Smooth muscle cell (in vitro differentiated cells): ENCODE data around the gene PBLD. TPM values are rescaled to one million over a fixed set of nuclear protein-coding genes. Genes with fewer than 3 reads are reported as not detected.

Experiments
- DNase-seq: peaks from one replicate; lab custom pipeline; 2025; ENCODE audit not compliant: unreplicated experiment; lab: John Stamatoyannopoulos, UW
- H2AFZ ChIP-seq: fragments of 200-600 bp; sonication (generic); 2 replicates; pipeline ENCODE4 v1.6.0; 2016; ENCODE audit warnings: antibody characterized with exemption, low read depth, mild to moderate bottlenecking
- H3F3A ChIP-seq: fragments of 200-600 bp; sonication (generic); 2 replicates; pipeline ENCODE4 v1.6.0; 2017; ENCODE audit warnings: antibody characterized with exemption, low read depth
- H3K27ac ChIP-seq: fragments of 200-600 bp; sonication (generic); 2 replicates; pipeline ENCODE4 v1.5.1; 2016; ENCODE audit warnings: low read depth, mild to moderate bottlenecking
- H3K27me3 ChIP-seq: fragments of 200-600 bp; sonication (generic); 2 replicates; pipeline ENCODE4 v1.6.1; 2016; ENCODE audit warnings: low read depth, mild to moderate bottlenecking
- H3K36me3 ChIP-seq: fragments of 200-600 bp; sonication (generic); 2 replicates; pipeline ENCODE4 v1.5.1; 2016; ENCODE audit warnings: low read depth
- H3K4me1 ChIP-seq: fragments of 200-600 bp; sonication (generic); 2 replicates; pipeline ENCODE4 v1.5.1; 2016; ENCODE audit warnings: low read depth
- H3K4me2 ChIP-seq: fragments of 200-600 bp; sonication (generic); 2 replicates; pipeline ENCODE4 v1.6.0; 2016; ENCODE audit warnings: mild to moderate bottlenecking
- H3K4me3 ChIP-seq: fragments of 200-600 bp; sonication (generic); 2 replicates; pipeline ENCODE4 v1.5.1; 2016; ENCODE audit warnings: mild to moderate bottlenecking
- H3K79me2 ChIP-seq: fragments of 200-600 bp; sonication (generic); 2 replicates; pipeline ENCODE4 v1.6.0; 2016; ENCODE audit warnings: low read depth, mild to moderate bottlenecking
- H3K9ac ChIP-seq: fragments of 200-600 bp; sonication (generic); 2 replicates; pipeline ENCODE4 v1.6.0; 2016; ENCODE audit warnings: low read depth
- H3K9me3 ChIP-seq: fragments of 200-600 bp; sonication (generic); replicated peaks from 2 replicates; pipeline ENCODE4 v1.5.1; 2016; ENCODE audit warnings: low read depth
- H4K20me1 ChIP-seq: fragments of 200-600 bp; sonication (generic); 2 replicates; pipeline ENCODE4 v1.6.0; 2016; ENCODE audit warnings: low read depth
- CTCF ChIP-seq: fragments of 200-600 bp; sonication (generic); IDR thresholded peaks from 2 replicates; pipeline ENCODE4 v1.5.1; 2017; ENCODE audit warnings: borderline replicate concordance, mild to moderate bottlenecking, antibody characterized with exemption; ENCODE audit not compliant: insufficient read depth, poor library complexity, severe bottlenecking
- WGBS: methylation state at CpG from one replicate; pipeline ENCODE4 v1.1.7; 2016; ENCODE audit warnings: low lambda C conversion rate; 5-methylcytosine and 5-hydroxymethylcytosine counted together
- polyA plus RNA-seq: library from polyadenylated mRNA; unstranded; fragments of >200 nt; fragmentation: Nextera tagmentation; extraction: Ambion mirVana; gene quantifications from 2 replicates; pipeline ENCODE4 v1.2.1, GENCODE V29; 2016
- total RNA-seq: library from RNA; depleted of rRNA; stranded (reverse); fragments of >200 nt; gene quantifications from 2 replicates; pipeline ENCODE4 v1.2.3, GENCODE V29; 2014

Gene PBLD
- total RNA-seq = 2.0 and 5.6 TPM in 2 replicates
- polyA plus RNA-seq = 2.3 and 4.5 TPM in 2 replicates

- no peak for DNase-seq
- Histone ChIP-seq H3F3A (peaks cover 17% of the 10 kb centered on the region), H3K4me3 (peak within 1 kb of the TSS; percentile 94), H3K4me2 (peak within 1 kb of the TSS; percentile 92), H2AFZ (peak within 1 kb of the TSS; percentile 35), H3K79me2 (peaks cover 56% of the 10 kb centered on the region), H3K9me3 (no peaks in the 10 kb centered on the region), H3K9ac (peak within 1 kb of the TSS; percentile 98), H4K20me1 (peaks cover 49% of the 10 kb centered on the region), H3K4me1 (peaks cover 49% of the 10 kb centered on the region), H3K36me3 (no peaks in the 10 kb centered on the region), H3K27me3 (no peaks in the 10 kb centered on the region), H3K27ac (peak within 1 kb of the TSS; percentile 93)
- TF ChIP-seq CTCF = peak; percentile 21
- under 1% methylated on average over 50 of the region's 51 CpGs for WGBS
Observed at GRCh38 chr10:68332259-68333057, at the start of gene PBLD. PBLD (minus strand) TSS chr10:68332928; CDS start chr10:68306844, 26,084 bp downstream.

DNA sequence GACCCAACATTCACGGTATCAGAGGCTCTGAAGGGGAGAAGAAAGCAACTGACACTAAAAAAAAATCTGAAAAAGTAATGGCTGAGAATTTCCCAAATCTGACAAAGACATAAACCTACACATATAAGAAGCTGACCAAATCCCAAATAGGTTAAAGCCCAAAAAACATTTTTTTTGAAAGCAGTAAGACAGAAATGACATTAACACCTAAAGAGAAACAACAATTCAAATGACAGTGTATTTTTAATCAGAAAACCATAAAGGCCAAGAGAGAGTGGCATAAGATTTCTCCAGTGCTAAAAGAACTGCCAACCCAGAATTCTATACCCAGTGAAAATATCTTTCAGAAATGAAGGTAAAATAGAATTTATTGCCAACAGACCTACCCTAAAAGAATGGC lies 38.9 kb upstream of the PBLD start:
- Histone ChIP-seq H3K27me3 (no peaks in the 10 kb centered on the region), H3K27ac (no peak overlapping the region), H3K4me2 (no peak overlapping the region), H3K9ac (no peak overlapping the region), H3K79me2 (no peaks in the 10 kb centered on the region), H4K20me1 (no peaks in the 10 kb centered on the region), H3K4me3 (no peak overlapping the region), H3K36me3 (peaks cover 26% of the 10 kb centered on the region), H2AFZ (no peak overlapping the region), H3F3A (no peaks in the 10 kb centered on the region), H3K4me1 (no peaks in the 10 kb centered on the region), H3K9me3 (peaks cover 9% of the 10 kb centered on the region)
- TF ChIP-seq CTCF = no peak
- WGBS = 100% methylated on average over 1 of the region's 1 CpG
- no peak for DNase-seq

- Histone ChIP-seq H3K9ac (no peak overlapping the region), H3K36me3 (peaks cover 13% of the 10 kb centered on the region), H3K79me2 (no peaks in the 10 kb centered on the region), H3K9me3 (peaks cover 5% of the 10 kb centered on the region), H3K4me1 (no peaks in the 10 kb centered on the region), H3F3A (no peaks in the 10 kb centered on the region), H3K4me3 (no peak overlapping the region), H3K27ac (no peak overlapping the region), H2AFZ (no peak overlapping the region), H3K4me2 (no peak overlapping the region), H4K20me1 (no peaks in the 10 kb centered on the region), H3K27me3 (no peaks in the 10 kb centered on the region)
- DNase-seq = no peak
- WGBS = 94% methylated on average over 2 of the region's 2 CpGs
- TF ChIP-seq CTCF = no peak
Observed at GRCh38 chr10:68367121-68367520, 34.4 kb upstream of the PBLD start.
